Lung microvascular endothelial cell (primary cell): Measurements from ENCODE around the gene EML6. TPM values are rescaled to one million over a fixed set of nuclear protein-coding genes. Genes with fewer than 3 reads are reported as not detected.
"Not testable (repeated sequence)": the region's sequence is repeated elsewhere in the genome, so short reads cannot be mapped to it uniquely, and the experiment has no call there.

ENCODE experiments used
- DNase-seq, 2 donors: peaks; one replicate each; pipeline versions ENCODE4 v3.0.0 to v3.0.0-alpha.2; 2010; ENCODE audit warnings: low read depth in 2 of 2
- total RNA-seq: library from RNA; depleted of rRNA; stranded (reverse); fragments of >200 nt; gene quantifications from 2 replicates; pipeline ENCODE4 v1.2.1, GENCODE V29; 2014

The EML6 gene
- total RNA-seq, 1 donor from 2014 or later, result 0.20 TPM

DNA sequence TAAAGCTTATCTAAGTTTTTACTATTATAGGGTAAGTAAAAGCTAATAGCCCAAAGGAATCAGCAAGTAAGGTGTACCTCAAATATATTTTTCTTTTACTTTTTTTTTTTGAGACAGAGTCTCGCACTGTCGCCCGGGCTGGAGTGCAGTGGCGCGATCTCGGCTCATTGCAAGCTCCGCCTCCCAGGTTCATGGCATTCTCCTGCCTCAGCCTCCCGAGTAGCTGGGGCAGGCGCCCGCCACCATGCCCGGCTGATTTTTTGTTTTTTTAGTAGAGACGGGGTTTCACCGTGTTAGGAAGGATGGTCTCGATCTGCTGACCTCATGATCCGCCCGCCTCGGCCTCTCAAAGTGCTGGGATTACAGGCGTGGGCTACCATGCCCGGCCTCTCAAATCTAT lies 267.2 kb downstream of the EML6 start:
- DNase-seq, result not testable (repeated sequence)

DNA sequence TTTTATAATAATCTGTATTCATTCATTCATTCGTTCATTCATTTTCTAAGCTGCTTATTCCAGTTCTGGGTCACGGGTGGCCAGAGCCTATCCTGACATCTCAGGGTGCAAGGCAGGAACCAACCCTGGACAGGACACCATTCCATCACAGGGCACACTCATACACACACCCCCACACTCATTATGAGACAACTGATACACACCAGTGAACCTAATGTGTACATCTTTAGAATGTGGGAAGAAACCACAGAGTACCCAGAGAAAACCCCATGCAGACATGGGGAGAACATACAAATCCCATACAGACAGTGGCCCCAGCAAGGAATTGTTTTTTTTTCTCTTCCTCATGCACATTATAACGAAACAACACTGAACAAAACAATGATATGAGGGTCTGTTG lies 272.1 kb downstream of the EML6 start:
- no peak for DNase-seq

DNA sequence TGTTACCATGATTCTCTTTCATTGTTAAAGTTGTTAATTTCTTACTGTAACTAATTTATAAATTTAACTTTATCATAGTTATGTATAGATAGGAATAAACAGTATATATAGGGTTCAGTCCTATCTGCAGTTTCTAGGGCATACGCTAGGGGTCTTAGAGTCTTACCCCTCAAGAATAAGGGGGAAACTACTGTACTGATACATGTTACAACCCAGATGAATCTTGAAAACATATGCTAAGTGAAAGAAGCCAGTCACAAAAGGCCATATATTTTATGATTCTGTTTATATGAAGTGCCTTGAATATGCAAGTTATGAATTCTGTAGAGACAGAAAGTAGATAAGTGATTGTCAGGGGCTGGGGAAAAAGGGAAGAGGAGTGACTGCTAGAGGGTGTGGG lies 274.4 kb downstream of the EML6 start:
- DNase-seq, result no peak

DNA sequence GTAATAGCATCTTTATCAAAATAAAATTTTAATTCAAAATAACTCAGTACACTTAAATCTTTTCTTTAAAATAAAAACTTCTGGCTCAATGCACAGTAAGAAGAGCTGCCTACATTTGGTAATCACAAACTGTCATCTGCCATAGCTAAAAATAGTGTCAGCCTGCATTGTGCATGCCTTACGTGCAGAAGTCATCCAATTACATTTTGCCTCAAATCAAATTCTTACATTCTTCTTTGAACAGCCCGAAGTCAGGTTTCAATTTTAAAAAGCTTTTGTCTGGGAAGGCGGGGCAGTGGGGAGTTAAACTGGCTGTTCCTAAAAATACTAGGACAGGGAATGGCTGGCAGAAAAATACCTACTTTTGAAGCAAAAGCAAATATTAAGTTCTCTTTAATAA lies 275.7 kb downstream of the EML6 start:
- DNase-seq, result peak; percentile 31 to 35

DNA sequence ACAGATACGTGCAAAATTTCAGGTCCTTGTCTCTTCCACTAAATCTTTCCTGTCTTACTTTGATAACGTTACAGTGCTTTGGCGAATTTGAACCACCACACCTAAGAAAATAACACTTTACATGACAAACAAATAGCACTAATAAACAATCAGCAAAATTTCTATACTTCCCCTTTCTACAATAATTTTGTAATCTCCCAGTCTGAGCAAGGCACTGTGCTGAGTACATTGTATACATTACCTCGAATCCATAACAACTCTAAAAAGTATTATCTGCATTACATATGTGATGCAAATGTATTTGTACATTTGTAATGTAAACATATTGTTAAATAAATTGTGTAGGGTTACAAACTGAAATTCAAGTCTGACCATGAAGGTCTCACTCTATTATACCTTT lies 276.9 kb downstream of the EML6 start:
- DNase-seq, result no peak

DNA sequence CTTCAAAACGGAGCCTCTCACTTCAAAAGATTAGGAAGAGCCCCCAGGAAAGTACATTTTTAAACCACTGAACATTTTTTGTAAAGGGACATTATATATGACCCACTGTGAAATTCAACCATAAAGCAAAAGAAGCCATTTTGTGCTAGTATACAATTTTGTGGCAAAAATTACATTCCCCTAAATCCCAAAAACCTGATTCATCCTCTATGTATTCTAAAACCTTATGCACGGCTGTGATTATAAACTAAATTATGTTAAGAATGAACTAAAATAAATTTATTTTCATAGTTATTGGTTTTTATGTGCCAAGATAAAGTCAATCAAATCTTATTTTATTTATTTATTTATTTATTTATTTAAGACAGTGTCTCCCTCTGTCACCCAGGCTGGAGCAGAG lies 278.3 kb downstream of the EML6 start:
- no peak for DNase-seq

DNA sequence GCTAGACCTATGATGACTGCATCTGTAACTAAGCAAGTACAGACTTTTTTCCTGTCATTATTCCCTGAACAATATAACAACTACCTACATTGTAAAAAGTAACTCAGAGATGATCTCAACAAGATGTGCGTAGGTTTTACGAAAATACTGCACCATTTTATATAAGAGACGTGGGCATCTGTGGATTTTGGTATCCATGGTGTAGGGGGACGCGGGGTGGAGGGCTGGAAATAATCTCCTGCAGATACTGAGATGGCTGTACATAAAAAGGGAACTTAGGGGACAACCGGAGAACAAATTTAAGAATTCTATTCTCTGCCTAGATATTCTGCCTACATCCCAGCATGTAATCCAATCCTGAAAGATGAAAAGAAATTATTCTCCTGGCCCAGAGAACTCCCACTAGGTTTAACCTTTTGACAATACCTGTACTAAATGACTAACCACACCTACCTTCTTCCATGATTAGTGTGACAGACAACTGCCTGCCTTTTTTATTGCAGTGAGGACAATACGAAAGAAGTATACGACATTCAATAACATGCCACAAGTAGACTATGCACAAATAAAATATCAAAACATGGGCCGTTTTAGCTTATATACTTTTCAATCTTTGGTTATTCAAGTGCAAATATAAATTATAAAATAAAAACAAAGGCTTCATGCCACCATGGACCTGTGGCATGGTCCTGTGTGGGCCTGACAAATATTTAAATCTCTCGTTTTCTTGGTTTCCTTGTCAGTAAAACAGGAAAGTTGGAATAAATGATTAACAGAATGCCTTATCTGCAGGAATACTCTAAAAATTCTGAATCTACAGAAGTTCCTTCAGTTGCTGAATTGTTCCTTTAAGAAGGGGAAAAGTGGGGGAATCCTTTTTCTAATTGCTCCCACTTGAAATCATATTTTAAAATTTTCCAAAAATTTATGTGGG lies 280.5 kb downstream of the EML6 start:
- no peak for DNase-seq

DNA sequence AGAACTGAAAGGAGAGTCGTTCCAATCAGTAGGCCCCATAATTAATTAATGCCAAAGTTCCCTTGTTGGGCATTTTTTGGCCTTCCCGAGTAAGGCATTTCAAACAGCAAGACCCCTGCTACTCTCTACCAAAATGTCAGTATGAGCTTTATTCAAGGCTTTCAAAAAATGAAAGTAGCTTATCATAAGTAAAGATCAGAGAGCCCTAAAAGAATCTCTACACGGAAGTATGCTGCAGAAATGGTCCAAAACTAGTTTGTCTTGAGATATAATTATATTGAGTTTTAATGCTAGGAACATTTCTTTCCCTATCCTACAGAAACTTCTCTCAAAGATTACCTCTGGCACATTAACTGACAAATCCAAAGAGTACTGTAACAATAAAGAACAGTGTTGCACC lies 282.8 kb downstream of the EML6 start:
- no peak for DNase-seq

DNA sequence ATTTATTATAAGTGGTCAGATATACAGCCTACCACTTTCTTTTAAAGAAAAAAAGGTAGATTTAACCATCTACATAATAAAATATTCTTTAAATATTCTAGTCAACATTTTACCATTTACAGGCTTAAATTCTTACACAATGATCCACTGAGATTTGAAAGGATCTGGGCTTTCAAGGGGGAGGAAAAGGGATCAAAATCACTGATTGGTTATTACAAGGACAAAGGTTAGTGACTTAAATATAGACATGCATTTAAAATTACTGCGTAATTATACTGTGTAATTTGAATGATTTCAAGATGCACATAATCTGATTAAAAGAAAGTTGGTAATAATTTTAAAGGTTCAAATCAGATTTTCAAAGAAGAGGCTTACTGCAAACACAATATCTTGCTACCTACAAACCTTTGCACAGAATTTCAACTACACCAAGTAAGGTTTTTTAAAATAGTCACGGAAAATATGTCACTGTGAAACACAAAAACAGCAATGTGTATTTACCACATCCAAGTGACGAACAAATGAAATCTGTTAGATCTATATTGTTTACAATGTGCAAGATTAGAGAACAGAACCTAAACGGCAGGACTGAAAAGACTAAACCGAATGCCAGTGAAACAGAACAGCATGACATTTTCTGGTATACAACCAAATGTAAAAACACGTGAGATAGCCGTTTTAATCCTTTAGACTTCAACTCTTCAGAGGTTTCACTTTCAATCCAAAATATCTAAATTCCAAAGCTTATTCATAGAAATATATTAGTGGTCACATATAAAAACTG lies 286.0 kb downstream of the EML6 start:
- no peak for DNase-seq

DNA sequence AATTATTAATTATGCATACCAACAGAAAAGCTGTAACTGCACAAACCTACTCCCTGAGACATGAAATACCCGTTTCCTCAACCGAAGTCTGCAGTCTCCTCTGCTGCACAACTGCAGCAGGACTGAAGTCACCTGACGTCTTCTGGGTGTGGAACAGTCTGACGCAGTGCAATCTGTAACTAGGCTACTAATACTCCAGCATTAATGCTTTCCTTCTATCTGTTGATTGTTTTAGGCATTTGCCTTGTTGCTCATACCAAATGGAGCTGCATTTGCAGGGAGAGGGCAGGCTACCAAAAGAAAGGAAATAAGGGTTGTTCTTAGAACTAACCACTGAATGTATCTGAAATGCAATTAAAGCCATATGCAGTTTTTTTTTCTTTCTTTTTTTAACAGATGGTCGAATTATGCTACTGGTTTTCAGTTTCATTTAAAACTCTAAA lies 286.7 kb downstream of the EML6 start:
- DNase-seq, result peak; percentile 29 to 62

DNA sequence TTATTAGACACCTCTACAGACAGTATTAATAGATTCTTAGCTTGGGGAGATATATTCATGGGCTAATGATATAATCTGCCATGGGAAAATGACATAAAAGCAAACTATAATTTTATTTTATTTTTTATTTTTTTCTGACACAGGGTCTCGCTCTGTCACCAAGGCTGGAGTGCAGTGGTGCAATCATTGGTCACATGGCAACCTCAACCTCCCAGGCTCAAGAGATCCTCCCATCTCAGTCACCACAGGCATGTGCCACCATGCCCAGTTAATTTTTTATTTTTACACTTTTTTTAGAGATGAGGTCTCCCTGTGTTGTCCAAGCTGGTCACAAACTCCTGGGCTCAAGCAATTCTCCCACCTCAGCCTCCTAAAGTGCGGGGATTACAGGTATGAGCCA lies 287.5 kb downstream of the EML6 start:
- DNase-seq, result peak in 1 of 2 donors; percentile 30

DNA sequence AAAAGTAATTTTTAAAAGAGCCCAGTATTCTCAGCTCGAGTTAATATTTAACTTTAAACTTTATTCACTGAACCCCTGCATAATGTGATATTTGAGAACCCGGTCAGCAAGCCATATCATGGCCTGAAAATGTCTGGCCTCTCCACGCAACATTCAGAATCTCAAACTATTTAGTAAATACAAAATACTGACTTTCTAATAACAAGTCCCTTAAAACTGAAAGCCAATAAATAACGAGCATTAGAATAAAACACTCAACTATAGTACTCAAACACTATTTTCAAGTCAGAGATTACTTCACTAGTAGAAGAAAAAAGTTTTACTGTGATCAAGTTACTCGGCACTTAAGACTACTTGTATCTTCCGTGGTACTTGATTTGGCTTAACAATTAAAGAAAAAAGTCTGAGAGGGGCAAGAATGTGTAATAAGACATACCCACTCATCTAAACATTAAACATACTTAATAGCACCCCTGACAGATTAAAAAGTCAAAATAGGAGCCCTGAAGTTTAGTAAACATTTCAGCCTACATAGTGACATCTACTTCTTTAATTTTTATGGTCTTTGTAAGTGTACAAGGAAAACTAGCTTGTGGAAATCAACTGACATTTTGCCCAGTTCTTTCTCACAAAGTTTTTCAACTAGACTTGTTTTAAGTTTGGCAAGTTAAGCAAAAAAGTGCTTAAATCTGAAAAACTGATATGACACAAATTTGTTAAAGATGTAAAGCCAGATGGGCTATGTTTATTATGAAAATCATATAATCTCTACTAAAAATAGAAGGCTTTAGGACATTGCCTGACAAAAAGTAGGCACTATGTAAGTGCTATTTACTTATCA lies 288.6 kb downstream of the EML6 start:
- DNase-seq, result no peak

DNA sequence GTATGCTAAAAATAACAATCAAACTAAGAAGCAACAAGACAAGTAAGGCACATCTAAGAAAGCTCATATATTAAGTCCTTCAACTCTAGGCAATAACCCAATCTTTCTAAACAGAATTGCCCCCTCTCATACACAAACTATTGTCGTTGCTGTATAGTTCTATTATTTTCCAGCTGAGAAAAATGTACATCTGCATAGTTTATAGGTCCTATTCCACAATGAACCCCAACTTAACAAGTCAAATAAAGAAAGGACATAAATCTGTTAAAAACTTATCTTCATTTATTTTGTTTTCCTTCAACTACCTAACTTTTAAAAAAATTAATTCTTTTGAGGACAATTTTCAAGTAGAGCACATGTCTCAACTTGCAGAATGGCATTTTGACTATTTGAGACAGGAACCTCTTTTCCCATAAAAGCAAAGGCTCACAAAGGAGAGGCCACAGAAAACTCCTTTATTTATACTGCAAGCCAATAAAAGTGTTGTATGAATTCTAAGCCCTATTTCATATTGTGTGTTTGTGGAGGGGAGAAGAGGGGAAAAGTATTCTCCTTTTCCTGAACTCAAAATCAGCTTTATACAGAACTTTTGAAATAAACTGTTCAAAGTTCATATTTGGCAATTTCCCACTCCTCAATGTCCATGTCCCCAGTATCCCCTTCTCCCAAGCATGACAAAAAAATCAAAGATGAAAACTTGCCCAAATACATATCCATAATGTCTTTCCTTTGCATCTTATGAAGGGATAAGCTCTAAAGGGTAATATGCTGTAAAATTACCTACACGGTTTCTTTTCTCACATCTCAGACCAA lies 289.4 kb downstream of the EML6 start:
- DNase-seq, result no peak

DNA sequence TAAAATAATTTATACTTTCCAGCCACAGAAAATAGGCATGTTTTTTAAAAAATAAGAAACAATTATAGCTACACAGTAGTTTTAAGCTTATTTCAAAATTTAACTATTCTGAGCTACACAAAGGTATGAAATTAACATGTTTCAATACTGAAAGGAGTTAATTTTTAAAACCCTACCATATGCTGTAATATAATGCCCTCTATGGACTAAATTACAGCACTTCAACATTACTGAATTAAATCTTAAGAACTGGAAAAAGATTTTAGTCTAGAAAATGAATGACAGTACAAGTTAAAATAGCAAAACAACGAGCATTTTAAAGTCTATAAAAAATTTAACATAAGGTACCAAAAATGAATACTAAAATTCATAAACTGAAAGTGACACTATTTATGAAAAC lies 290.5 kb downstream of the EML6 start:
- no peak for DNase-seq

DNA sequence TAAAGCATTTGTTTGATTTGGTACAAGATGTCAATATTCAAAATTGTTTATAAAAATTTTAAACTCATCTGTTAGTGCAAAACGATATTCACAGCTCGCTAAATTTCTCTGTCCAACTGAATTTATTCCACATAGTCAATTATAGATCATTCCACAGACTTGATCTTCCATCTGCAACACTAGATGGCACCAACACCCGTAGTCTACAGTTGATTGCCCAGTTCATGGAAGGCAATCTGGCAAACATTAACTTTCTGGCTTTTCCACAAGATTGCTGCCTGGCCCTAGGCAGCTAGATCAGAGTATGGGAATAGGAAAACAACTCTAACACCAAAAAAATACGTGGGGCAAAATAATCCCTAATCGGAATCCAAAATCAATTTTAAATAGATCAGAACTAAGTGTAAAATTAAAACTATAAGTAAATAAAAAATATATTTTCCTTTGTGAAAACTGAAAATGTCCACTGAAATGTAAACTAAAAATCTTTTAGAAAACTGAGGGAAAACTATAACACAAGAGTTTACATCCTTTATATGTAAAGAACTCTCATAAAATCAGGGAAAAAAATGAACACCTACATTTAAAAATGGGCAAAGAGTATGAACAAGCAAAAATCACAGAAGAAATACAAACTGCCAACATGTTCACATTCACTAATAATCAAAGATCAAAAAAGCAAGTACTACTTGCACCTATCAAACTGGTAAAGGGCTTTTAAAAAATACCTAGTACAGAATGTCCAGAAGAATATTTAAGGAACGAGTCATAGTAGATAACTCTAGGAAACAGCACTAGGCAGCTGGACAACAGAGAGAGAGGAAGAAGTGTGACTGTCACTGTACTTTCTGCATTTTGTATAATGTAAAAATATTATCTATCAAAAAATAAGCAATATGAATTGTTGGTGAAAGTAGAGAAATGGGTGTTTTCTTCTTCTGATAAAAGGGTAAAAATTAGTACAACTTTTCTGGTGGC lies 291.8 kb downstream of the EML6 start:
- peak; percentile 71 to 87 for DNase-seq

DNA sequence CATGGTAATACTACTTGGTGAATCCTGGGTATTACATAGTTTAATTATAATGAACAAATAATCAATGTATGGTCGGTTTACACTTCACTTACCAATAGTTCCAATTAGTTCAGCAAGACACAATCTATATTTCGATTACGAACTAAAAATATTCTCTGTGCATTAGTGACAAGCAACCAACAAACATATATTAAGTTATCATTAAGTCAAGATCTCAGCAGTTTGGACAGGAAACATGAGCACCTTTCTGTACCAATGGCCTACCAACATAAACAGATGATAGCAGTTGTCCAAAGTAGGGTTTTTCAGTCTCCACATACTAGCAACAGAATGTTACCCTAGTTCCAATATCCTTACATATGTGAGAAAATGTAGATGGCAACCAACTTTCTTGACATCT lies 294.0 kb downstream of the EML6 start:
- no peak for DNase-seq

DNA sequence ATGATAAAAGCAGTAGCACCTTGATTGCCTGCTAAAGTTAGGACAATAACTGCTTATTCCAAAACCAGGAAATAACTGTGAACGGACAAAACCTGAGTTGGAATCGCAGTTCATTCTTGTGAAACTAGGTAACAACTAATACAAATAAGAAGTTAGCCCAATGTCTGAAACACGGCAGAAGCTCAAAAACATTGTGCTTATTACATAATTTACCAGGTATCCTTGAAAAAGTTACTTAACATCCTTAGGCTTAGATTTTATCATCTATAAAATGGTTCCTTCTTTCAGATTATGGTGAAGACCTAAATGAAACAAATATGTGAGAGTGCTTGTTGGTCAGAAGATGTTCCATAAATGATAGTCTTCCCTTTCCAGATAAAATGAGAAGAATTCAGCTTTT lies 294.4 kb downstream of the EML6 start:
- no peak for DNase-seq

DNA sequence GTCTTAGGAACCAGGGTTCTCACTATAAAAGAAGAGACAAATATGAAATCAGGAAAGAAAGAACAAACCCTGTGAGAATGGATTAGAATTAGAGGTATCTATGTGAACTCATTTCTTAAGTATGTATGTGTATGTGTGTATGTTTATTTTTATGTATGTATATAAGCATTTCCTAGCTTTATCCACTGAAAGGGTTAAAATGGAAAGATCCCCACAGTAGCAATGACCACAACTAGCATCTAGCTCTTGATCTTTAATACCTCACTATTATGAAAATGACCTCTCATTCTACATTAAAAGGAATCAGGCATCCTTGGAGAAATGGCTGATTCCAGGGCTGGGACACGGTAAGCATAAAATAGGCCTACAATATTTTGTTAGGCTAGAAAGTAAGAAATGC lies 295.2 kb downstream of the EML6 start:
- DNase-seq, result no peak

DNA sequence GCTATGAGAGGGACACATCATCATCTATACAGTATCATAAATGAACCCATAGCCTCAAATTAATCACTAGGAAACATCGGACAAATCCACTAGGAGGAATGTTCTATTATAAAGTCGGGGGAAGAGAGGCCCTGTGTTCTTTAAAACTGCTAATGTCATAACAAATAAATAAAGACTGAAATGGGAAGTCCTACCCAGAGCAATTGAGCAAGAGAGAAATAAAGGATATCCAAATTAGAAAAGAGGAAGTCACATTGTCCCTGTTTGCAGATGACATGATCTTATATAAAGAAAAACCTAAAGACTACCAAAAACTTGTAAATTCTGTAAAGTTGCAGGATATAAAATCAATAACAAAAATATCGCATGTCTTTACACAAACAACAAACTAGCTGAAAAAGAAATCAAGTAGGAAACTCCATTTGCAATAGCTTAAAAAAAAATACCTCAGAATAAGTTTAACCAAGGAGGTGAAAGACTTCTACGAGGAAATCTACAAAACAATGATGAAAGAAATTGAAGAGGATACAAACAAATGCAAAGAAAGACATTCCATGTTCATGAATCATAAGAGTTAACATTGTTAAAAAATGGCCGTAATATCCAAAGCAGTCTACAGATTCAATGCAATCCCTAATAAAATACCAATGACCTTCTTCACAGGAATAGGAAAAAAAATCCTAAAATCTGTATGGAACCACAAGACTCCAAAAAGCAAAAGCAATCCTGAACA lies 296.2 kb downstream of the EML6 start:
- DNase-seq, result no peak
